ENCODE results near the gene PC. TPM values are rescaled to one million over a fixed set of nuclear protein-coding genes. Genes with fewer than 3 reads are reported as not detected.

Gene PC
- total RNA-seq, 4 donors from 2014 or later = 154 to 535 (median 195) TPM

- no peak for TF ChIP-seq CTCF (IDR thresholded peaks at IDR 0.05; ENCODE audit: low read depth)
Measured at GRCh38 chr11:66956689-66957290, 1.4 kb downstream of the PC start.

- TF ChIP-seq CTCF (IDR thresholded peaks at IDR 0.05; ENCODE audit: low read depth) = no peak
Measured at GRCh38 chr11:66953081-66953833, 4.9 kb downstream of the PC start.

- no peak for TF ChIP-seq CTCF (IDR thresholded peaks at IDR 0.05; ENCODE audit: low read depth)
Measured at GRCh38 chr11:66951927-66952337, 6.3 kb downstream of the PC start.

- TF ChIP-seq CTCF (IDR thresholded peaks at IDR 0.05; ENCODE audit: low read depth) = no peak
Measured at GRCh38 chr11:66951135-66951534, 7.0 kb downstream of the PC start.

- no peak for TF ChIP-seq CTCF (IDR thresholded peaks at IDR 0.05; ENCODE audit: low read depth)
Measured at GRCh38 chr11:66950112-66950535, 8.1 kb downstream of the PC start.

- no peak for TF ChIP-seq CTCF (IDR thresholded peaks at IDR 0.05; ENCODE audit: low read depth)
Measured at GRCh38 chr11:66938582-66939135, 19.5 kb downstream of the PC start.

GRCh38 chr11:66937193-66937733 lies 20.9 kb downstream of the PC start:
- TF ChIP-seq CTCF (IDR thresholded peaks at IDR 0.05; ENCODE audit: low read depth) = no peak

All from subcutaneous adipose tissue (tissue), 4 donors.